Liver (tissue), 9 donors: ENCODE results near the gene RPSA. TPM values are rescaled to one million over a fixed set of nuclear protein-coding genes. Genes with fewer than 3 reads are reported as not detected.

Source experiments
- DNase-seq: peaks from one replicate; pipeline ENCODE4 v3.0.0-alpha.2; 2017; ENCODE audit warnings: low spot score
- H3K27ac ChIP-seq, 2 donors: one replicate each; pipeline ENCODE4 v1.7.0; 2013; ENCODE audit warnings: inconsistent platforms in 2 of 2, low read length in 2 of 2, control low read depth in 1 of 2, low read depth in 1 of 2, mild to moderate bottlenecking in 1 of 2
- H3K27me3 ChIP-seq, 4 donors: one replicate each; pipeline versions ENCODE4 v1.6.1 to v1.7.0; 2013; ENCODE audit warnings: low read length in 3 of 4, inconsistent platforms in 1 of 4, mild to moderate bottlenecking in 1 of 4, moderate library complexity in 1 of 4; ENCODE audit not compliant: control insufficient read depth in 4 of 4, insufficient read depth in 4 of 4
- H3K36me3 ChIP-seq, 4 donors: one replicate each; pipeline versions ENCODE4 v1.6.1 to v1.7.0; 2013; ENCODE audit warnings: low read length in 3 of 4, mild to moderate bottlenecking in 3 of 4, low read depth in 1 of 4, moderate library complexity in 1 of 4; ENCODE audit not compliant: control insufficient read depth in 4 of 4, insufficient read depth in 3 of 4
- H3K4me1 ChIP-seq, 4 donors: one replicate each; pipeline versions ENCODE4 v1.6.1 to v1.7.0; 2013; ENCODE audit warnings: low read length in 3 of 4, mild to moderate bottlenecking in 3 of 4, moderate library complexity in 1 of 4; ENCODE audit not compliant: control insufficient read depth in 4 of 4, insufficient read depth in 4 of 4
- H3K4me3 ChIP-seq, 3 donors: one replicate each; pipeline versions ENCODE4 v1.6.1 to v1.7.0; 2013; ENCODE audit warnings: low read length in 3 of 3, control low read depth in 1 of 3, low read depth in 1 of 3, mild to moderate bottlenecking in 1 of 3
- H3K9ac ChIP-seq, 2 donors: one replicate each; pipeline ENCODE4 v1.7.0; 2013; ENCODE audit warnings: low read length in 2 of 2, mild to moderate bottlenecking in 2 of 2, moderate library complexity in 2 of 2, control low read depth in 1 of 2, low read depth in 1 of 2
- H3K9me3 ChIP-seq, 4 donors: one replicate each; pipeline versions ENCODE4 v1.6.1 to v1.7.0; 2013; ENCODE audit warnings: low read length in 3 of 4; ENCODE audit not compliant: control insufficient read depth in 4 of 4
- EGR1 ChIP-seq, 2 donors: IDR thresholded peaks; 2 replicates each; pipeline ENCODE4 v1.6.1; 2016 to 2018; ENCODE audit warnings: antibody characterized with exemption in 2 of 2, low read depth in 2 of 2
- FOXA1 ChIP-seq: IDR thresholded peaks from 2 replicates; pipeline ENCODE4 v1.6.1; 2016; ENCODE audit warnings: antibody characterized with exemption
- FOXA2 ChIP-seq: IDR thresholded peaks from 2 replicates; pipeline ENCODE4 v1.6.1; 2016; ENCODE audit warnings: antibody characterized with exemption
- GABPA ChIP-seq, 2 donors: IDR thresholded peaks in 1 of 2; conservative IDR thresholded peaks in 1 of 2; 2 replicates each; pipeline ENCODE4 v1.6.1; 2016; ENCODE audit warnings: antibody characterized with exemption in 2 of 2, mild to moderate bottlenecking in 1 of 2, moderate library complexity in 1 of 2
- HNF4A ChIP-seq, 2 donors: conservative IDR thresholded peaks; 2 replicates each; pipeline ENCODE4 v1.6.1; 2016; ENCODE audit warnings: antibody characterized with exemption in 2 of 2, mild to moderate bottlenecking in 2 of 2
- HNF4G ChIP-seq: IDR thresholded peaks from 2 replicates; pipeline ENCODE4 v1.6.1; 2016; ENCODE audit warnings: antibody characterized with exemption
- JUND ChIP-seq, 2 donors: IDR thresholded peaks; 2 replicates each; pipeline ENCODE4 v1.6.1; 2016; ENCODE audit warnings: antibody characterized with exemption in 2 of 2
- NR2F2 ChIP-seq: IDR thresholded peaks from 2 replicates; pipeline ENCODE4 v1.6.1; 2016; ENCODE audit warnings: antibody characterized with exemption
- RAD21 ChIP-seq, 2 donors: IDR thresholded peaks; 2 replicates each; pipeline ENCODE4 v1.6.1; 2016; ENCODE audit warnings: antibody characterized with exemption in 2 of 2, mild to moderate bottlenecking in 2 of 2
- RXRA ChIP-seq, 2 donors: IDR thresholded peaks; 2 replicates each; pipeline ENCODE4 v1.6.1; 2017 to 2018; ENCODE audit warnings: antibody characterized with exemption in 2 of 2, mild to moderate bottlenecking in 1 of 2
- SP1 ChIP-seq: IDR thresholded peaks from 2 replicates; pipeline ENCODE4 v1.6.1; 2018; ENCODE audit warnings: antibody characterized with exemption, mild to moderate bottlenecking
- TAF1 ChIP-seq: conservative IDR thresholded peaks from 2 replicates; pipeline ENCODE4 v1.6.1; 2016; ENCODE audit warnings: antibody characterized with exemption, mild to moderate bottlenecking
- YY1 ChIP-seq: IDR thresholded peaks from 2 replicates; pipeline ENCODE4 v1.6.1; 2016; ENCODE audit warnings: antibody characterized with exemption, mild to moderate bottlenecking
- polyA plus RNA-seq, 2 donors: library from polyadenylated mRNA; stranded (reverse) in 1 of 2; unstranded in 1 of 2; fragments of 200-250 nt in 1 of 2; fragments of >200 nt in 1 of 2; fragmentation: Nextera tagmentation in 1 of 2; extraction: Ambion mirVana in 1 of 2; gene quantifications; one replicate each; pipeline versions ENCODE4 v1.2.1 to v1.2.3, GENCODE V29; 2013 to 2015
- total RNA-seq, 2 donors: library from RNA; depleted of rRNA; stranded (reverse); fragments of >200 nt; gene quantifications; one replicate each; pipeline ENCODE4 v1.2.3, GENCODE V29; 2014
- TF ChIP-seq, protein P1 (sequence below): fragments of 150-350 bp; IDR thresholded peaks from 2 replicates; pipeline ENCODE4 v1.5.1; 2017; ENCODE audit warnings: improper control_type of control experiment, low read depth, low read length; ENCODE audit not compliant: missing input control
- TF ChIP-seq, protein P2 (sequence below): IDR thresholded peaks from 2 replicates; pipeline ENCODE4 v1.6.1; 2016; ENCODE audit warnings: antibody characterized with exemption
- TF ChIP-seq, protein P3 (sequence below): IDR thresholded peaks from 2 replicates; pipeline ENCODE4 v1.6.1; 2016; ENCODE audit warnings: antibody characterized with exemption
- TF ChIP-seq, protein P4 (sequence below): IDR thresholded peaks from 2 replicates; pipeline ENCODE4 v1.6.1; 2016; ENCODE audit warnings: antibody characterized with exemption
- TF ChIP-seq, protein P5 (sequence below): IDR thresholded peaks from 2 replicates; pipeline ENCODE4 v1.6.1; 2016; ENCODE audit warnings: antibody characterized with exemption, mild to moderate bottlenecking
- donor health status: healthy.
- donor health status: healthy.
- donor health status: healthy.
- donor health status: healthy.
- donor health status: healthy.

Gene RPSA
- total and polyA plus RNA-seq, 4 donors, result 200 to 796 (median 443) TPM

DNA sequence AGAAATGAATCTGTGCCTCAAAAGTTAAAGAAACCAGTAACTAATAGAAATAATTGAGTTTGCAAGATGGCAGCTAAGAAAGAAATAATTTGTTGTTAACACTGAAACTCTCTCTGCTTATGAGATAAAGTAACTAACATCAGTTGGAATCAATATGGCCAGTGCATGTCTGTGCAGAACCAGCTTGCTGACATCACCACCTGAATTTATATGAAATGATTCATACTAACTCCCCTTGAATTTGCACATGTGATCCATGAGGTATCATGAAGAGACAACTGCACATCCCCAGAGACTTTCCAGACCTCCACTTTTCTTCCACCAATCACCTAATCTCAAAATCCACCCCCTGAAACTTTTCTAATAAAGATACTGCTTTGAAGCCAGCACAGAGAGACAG is 33.7 kb upstream of the RPSA start:
- TF ChIP-seq, protein P1, sequence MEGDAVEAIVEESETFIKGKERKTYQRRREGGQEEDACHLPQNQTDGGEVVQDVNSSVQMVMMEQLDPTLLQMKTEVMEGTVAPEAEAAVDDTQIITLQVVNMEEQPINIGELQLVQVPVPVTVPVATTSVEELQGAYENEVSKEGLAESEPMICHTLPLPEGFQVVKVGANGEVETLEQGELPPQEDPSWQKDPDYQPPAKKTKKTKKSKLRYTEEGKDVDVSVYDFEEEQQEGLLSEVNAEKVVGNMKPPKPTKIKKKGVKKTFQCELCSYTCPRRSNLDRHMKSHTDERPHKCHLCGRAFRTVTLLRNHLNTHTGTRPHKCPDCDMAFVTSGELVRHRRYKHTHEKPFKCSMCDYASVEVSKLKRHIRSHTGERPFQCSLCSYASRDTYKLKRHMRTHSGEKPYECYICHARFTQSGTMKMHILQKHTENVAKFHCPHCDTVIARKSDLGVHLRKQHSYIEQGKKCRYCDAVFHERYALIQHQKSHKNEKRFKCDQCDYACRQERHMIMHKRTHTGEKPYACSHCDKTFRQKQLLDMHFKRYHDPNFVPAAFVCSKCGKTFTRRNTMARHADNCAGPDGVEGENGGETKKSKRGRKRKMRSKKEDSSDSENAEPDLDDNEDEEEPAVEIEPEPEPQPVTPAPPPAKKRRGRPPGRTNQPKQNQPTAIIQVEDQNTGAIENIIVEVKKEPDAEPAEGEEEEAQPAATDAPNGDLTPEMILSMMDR, result no peak
- TF ChIP-seq, protein P2, sequence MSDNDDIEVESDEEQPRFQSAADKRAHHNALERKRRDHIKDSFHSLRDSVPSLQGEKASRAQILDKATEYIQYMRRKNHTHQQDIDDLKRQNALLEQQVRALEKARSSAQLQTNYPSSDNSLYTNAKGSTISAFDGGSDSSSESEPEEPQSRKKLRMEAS, result no peak
- no peak for TF ChIP-seq HNF4G
- no peak for TF ChIP-seq SP1
- no peak for TF ChIP-seq GABPA (IDR thresholded peaks at IDR 0.05 in 1 of 2, conservative IDR thresholded peaks at IDR 0.05 in 1 of 2)
- TF ChIP-seq FOXA2, result no peak
- no peak for TF ChIP-seq EGR1 (IDR thresholded peaks at IDR 0.05; ENCODE audit: low read depth in 2 of 2)
- no peak for TF ChIP-seq RXRA (IDR thresholded peaks at IDR 0.05)
- TF ChIP-seq, protein P3, sequence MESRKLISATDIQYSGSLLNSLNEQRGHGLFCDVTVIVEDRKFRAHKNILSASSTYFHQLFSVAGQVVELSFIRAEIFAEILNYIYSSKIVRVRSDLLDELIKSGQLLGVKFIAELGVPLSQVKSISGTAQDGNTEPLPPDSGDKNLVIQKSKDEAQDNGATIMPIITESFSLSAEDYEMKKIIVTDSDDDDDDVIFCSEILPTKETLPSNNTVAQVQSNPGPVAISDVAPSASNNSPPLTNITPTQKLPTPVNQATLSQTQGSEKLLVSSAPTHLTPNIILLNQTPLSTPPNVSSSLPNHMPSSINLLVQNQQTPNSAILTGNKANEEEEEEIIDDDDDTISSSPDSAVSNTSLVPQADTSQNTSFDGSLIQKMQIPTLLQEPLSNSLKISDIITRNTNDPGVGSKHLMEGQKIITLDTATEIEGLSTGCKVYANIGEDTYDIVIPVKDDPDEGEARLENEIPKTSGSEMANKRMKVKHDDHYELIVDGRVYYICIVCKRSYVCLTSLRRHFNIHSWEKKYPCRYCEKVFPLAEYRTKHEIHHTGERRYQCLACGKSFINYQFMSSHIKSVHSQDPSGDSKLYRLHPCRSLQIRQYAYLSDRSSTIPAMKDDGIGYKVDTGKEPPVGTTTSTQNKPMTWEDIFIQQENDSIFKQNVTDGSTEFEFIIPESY, result no peak
- no peak for TF ChIP-seq RAD21 (IDR thresholded peaks at IDR 0.05)
- TF ChIP-seq, protein P4, sequence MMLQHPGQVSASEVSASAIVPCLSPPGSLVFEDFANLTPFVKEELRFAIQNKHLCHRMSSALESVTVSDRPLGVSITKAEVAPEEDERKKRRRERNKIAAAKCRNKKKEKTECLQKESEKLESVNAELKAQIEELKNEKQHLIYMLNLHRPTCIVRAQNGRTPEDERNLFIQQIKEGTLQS, result no peak
- no peak for TF ChIP-seq NR2F2
- no peak for TF ChIP-seq YY1
- no peak for TF ChIP-seq HNF4A (conservative IDR thresholded peaks at IDR 0.05)
- TF ChIP-seq FOXA1, result no peak
- TF ChIP-seq, protein P5, sequence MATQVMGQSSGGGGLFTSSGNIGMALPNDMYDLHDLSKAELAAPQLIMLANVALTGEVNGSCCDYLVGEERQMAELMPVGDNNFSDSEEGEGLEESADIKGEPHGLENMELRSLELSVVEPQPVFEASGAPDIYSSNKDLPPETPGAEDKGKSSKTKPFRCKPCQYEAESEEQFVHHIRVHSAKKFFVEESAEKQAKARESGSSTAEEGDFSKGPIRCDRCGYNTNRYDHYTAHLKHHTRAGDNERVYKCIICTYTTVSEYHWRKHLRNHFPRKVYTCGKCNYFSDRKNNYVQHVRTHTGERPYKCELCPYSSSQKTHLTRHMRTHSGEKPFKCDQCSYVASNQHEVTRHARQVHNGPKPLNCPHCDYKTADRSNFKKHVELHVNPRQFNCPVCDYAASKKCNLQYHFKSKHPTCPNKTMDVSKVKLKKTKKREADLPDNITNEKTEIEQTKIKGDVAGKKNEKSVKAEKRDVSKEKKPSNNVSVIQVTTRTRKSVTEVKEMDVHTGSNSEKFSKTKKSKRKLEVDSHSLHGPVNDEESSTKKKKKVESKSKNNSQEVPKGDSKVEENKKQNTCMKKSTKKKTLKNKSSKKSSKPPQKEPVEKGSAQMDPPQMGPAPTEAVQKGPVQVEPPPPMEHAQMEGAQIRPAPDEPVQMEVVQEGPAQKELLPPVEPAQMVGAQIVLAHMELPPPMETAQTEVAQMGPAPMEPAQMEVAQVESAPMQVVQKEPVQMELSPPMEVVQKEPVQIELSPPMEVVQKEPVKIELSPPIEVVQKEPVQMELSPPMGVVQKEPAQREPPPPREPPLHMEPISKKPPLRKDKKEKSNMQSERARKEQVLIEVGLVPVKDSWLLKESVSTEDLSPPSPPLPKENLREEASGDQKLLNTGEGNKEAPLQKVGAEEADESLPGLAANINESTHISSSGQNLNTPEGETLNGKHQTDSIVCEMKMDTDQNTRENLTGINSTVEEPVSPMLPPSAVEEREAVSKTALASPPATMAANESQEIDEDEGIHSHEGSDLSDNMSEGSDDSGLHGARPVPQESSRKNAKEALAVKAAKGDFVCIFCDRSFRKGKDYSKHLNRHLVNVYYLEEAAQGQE, result no peak
- TF ChIP-seq JUND (IDR thresholded peaks at IDR 0.05), result no peak
- TF ChIP-seq TAF1, result no peak
- H3K27me3 ChIP-seq, result no peaks in the 10 kb centered on the region
- no peak for DNase-seq

More for the DNA sequence above, 33.7 kb upstream of the RPSA start:
- no peaks in the 10 kb centered on the region for H3K9me3 ChIP-seq
- no peak overlapping the region for H3K4me3 ChIP-seq
- no peaks in the 10 kb centered on the region for H3K36me3 ChIP-seq
- no peak overlapping the region for H3K27ac ChIP-seq
- H3K4me1 ChIP-seq, result peaks cover 0 to 5% (median under 1%) of the 10 kb centered on the region in 4 donors
- H3K9ac ChIP-seq, result no peak overlapping the region
